HG03135 (cell line): ENCODE measurements around the gene PET100.
A peak's percentile ranks its signal among the peaks of the same experiment; 100 is the strongest.
"Not testable (repeated sequence)": the region's sequence is repeated elsewhere in the genome, so short reads cannot be mapped to it uniquely, and the experiment has no call there.

Source experiments
- ATAC-seq: cut with Tn5 transposase; IDR thresholded peaks from one replicate; pipeline ENCODE4 v1.9.1; 2021; ENCODE audit warnings: mild to moderate bottlenecking, moderate library complexity; ENCODE audit not compliant: unreplicated experiment

The PET100 gene

DNA sequence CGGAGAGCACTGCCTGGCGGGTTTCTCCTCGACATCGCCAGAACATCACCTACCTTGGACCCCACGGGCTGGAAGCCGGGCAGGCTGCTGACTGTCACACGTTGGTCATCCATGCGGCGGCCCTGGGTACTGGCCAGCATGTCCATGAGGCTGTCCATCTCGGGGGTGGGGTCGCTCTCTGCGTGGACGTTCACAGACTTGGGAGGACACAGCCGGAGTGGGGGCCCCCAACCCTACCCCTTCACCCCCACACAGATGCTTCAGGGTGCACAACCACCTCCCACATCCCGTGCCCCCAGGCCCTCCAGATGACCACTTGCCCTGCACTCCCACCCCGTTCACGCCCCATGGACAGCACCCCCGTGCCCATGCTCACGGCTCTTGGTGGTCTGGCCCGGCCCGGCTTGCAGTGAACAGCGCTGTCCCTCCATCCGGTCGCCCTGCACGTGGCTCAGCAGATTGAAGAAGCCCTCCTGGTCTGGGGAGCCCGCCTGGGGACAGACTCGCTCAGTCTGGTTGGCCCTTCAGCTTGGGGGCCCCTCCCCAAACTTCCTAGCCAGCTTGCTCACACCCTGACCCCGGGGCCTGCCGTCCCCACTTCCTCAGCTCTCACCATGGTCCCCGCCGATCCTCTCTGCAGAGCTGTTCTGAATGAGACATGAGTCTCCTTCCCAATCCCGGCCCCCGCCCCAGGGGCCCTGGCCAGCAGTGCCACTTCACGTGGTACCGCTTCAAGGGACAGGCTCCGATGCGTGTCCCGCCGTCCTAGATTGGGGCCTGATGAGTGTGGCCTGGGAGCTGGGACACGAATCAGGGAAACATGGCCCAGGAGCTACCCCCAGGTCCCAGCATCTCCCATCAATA, 3.0 kb downstream of the PET100 start:
- no peak for ATAC-seq

DNA sequence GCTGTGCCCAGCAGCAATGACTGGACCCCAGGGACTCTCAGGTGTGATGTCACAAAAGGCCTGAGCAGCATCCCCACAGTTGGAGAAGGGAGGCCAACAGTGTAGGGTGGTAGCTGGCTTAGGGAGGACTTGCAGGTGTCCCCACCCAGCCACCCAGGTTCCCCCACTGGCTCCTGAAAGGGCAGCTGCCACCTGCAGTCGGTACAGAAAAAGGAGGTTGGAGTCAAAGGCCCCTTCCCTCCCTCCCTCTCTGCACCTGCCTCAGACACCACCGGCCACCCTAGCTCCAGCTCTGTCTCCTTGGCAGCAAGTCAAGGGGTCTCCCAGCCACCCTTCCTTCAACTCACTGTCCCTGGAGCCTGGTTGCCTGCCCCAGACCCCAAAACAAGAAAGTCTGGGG, 4.1 kb downstream of the PET100 start, which contains the start of gene PCP2:
Gene PCP2, minus strand, starts transcription at position 22 of the 400 bp plus-strand sequence. CDS start 262 bp downstream, outside the sequence.
- no peak for ATAC-seq

DNA sequence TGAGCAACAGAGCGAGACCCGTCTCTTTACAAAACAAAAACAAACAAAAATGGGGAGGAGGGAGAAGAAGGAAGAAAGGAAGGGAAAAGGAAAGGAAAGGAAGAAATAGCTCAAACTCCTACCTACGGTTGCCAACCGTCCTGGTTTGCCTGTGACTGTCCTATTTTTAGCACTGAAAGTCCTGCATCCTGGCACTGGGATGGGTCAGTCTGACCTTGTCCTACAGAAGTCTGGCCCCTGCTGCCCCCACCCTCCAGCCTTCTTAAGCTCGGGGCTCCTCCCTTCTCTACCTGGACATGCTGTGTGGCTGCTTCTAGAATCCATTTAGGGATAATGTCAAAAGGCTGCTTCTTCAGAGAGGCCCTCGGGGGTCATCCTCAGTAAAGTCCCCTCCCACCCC, 6.1 kb downstream of the PET100 start:
- no peak for ATAC-seq

DNA sequence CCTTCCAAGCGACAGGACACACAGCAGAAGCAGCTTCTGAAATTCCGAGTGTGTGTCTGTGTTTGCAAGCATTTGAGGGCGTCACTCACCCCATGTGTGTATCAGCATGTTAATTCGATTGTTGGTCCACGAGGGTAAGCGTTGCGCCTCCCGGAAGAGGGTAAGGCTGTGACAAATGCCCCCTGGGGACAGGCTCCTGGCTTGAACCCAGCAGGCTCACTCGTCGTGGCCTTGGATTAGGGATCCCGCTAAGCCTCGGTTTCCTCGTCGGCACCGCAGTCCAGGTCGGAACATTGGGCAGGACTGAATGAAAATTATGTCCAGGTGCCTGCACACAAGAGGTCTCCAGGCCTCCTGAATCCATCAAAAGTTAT, 6.7 kb downstream of the PET100 start:
- no peak for ATAC-seq

DNA sequence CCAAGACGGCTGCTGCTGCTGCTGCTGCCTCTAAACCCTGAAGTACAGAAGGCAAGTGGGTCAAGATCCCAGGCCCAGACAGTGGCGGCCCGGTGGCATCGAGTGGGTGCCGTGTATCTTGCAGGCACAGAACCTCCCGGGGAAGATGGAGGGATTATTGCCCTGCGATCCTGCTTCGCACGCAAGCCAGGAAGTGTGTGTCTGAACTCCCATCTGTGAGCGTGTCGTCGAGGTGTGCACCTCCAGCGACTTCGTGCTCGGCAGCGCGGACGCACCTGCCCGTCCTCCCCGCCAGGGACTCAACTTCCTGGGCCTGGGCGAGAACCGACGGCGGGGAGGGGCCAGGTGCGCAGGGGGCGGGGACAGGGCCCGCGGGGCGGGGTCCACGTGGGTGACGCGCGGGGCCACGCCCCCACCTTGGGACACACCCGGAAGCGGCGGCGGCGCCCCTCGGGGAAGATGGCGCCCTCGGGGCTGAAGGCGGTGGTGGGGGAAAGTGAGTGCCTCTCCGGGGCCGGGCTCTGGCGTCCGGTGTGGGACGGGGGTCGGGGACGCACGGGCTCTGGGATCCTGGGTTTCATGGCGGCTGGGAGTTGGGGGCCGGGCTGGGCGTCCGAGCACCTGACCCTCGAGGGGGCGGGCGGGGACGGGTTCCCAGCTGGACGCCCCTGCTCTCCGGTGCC, 7.2 kb downstream of the PET100 start, which contains the start of gene STXBP2:
Gene STXBP2, plus strand, starts transcription at position 420 of the 683 bp plus-strand sequence. Its CDS starts 40 bp downstream, at position 460.
- ATAC-seq, result peak; percentile 61

DNA sequence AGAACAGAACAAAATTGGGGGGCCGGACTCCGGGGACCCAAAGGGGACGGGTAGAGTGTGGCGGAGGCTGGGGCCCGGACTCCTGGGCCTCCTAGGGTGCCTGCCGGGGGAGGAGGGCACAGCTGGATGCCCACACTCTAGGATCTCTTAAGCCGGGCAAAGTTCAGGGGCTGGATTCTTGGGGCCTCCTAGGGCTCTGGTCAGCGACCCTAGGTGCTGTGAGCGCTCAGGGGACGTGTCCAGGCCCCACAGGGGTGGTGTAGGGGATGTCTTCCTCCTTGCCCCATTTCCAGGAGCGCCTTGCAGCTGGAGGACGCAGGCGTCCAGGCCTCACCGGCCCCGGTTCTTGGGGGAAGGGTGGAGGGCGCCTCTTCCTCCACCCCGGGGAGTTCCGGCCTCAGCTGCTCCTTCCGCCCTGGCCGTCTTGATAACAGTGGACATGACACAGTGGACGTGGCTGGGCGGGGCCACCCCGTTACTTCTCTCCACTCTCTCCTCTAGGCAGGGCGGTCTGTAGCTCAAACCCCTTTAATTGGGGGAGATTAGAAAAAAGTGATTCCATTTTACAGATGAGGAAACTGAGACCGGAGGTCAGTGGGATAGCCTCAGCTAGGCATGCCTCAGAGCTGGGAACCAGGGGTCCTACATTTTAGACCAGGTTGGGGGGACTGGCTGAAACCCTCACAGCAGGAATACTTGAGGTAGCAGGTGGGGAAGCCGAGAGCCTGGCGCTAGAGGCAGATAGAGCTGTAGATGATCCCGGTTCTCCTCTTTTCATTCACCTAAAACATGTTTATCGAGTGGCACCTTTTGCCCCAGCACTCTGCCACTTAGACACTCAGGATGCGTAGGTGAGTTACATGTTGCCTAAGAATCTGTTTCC, 8.0 kb downstream of the PET100 start:
- ATAC-seq, result peak; percentile 10

DNA sequence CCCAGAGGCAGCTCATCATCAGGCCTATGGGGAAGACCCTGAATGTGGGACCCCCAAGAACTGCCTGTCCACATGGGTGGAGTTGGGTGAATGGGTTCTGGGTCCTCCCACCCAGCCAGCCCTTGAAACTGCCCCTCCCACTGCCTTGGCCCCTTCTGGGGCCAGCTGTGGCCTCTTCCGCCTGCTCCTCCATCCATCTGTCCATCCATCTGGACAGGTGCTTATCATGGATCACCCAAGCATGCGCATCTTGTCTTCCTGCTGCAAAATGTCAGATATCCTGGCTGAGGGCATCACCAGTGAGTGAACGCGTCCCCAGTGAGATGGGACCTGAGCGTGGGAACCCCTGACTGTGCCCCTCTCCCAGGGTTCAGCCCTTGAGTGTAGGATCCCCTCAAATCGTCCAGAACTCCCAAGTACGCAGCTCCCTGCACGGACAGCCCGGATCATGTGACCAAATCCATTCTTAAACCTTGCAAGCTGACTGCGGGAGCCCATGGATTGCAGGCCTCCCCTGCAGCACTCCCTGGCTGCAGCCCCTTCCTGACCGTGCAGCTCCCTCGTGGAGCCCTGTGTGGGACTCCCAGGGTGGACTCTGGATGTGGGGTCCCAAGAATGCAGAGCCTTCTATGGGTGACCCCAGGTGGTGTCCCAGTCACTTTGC, 9.3 kb downstream of the PET100 start:
- ATAC-seq, result no peak

DNA sequence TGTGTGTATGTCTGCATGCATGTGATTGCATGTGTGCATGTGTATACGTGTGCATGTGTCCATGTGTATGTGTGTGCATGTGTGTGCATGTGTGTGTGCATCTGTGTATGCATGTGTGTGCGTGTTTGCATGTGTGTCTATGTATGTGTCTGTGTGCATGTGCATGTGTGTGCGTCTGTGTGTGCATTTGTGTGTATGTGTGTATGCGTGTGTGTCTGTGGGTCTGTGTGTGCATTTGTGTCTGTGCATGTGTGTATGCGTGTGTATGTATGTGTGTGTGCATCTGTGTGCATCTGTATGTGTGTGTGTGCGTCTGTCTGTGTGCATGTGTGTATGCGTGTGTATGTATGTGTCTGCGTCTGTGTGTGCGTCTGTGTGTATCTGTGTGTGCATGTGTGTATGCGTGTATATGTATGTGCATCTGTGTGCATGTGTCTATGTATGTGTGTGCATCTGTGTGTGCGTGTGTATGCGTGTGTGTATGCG, 10.3 kb downstream of the PET100 start:
- no peak for ATAC-seq

DNA sequence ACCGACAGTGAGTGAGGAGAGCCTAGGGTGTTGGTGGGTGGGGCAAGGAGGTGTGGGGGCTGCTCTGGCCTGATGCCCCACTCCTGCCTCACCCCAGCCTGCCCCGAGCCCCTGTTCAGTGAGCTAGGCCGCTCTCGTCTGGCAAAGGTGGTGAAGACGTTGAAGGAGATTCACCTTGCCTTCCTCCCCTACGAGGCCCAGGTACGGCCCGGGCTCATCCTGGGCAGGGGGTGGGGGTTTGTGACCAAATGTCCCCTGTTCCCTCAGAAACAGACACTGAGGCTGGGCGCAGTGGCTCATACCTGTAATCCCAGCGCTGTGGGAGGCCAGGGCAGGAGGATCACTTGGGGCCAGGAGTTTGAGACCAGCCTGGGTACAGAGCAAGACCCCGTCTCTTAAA, 11.2 kb downstream of the PET100 start:
- no peak for ATAC-seq

DNA sequence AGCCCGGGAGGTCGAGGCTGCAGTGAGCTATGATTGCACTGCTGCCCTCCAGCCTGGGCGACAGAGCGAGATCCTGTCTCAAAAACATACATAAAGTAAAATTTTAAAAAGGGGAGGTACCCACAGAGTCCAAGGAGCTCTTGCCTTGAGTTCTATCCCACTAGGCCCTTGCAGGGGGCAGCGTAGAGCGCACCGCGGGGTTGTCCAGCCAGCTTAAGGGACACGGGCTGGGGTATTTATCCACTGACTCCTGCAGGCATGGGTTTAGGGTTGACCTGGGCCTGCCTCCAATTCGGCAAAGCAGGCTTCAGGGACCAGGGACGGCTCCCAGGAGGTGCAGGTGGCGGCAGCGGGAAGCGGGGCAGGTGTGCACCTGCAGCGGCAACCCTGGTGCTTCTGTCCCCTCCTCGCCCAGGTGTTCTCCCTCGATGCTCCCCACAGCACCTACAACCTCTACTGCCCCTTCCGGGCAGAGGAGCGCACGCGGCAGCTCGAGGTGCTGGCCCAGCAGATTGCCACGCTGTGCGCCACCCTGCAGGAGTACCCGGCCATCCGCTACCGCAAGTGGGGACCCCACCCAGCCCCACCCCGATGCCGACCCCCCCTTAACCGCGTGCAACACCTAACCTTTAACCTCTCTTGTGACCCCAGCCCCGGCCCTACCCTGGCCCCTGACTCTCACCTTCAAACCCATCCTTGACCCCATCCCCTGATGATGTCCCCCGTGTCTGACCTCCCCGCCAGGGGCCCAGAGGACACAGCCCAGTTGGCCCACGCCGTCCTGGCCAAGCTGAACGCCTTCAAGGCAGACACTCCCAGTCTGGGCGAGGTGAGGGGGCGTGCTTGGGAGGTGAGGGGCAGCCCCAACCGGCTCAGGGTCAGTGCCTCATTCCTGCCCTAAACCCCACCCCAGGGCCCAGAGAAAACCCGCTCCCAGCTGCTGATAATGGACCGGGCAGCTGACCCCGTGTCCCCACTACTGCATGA, 12.0 kb downstream of the PET100 start:
- no peak for ATAC-seq

DNA sequence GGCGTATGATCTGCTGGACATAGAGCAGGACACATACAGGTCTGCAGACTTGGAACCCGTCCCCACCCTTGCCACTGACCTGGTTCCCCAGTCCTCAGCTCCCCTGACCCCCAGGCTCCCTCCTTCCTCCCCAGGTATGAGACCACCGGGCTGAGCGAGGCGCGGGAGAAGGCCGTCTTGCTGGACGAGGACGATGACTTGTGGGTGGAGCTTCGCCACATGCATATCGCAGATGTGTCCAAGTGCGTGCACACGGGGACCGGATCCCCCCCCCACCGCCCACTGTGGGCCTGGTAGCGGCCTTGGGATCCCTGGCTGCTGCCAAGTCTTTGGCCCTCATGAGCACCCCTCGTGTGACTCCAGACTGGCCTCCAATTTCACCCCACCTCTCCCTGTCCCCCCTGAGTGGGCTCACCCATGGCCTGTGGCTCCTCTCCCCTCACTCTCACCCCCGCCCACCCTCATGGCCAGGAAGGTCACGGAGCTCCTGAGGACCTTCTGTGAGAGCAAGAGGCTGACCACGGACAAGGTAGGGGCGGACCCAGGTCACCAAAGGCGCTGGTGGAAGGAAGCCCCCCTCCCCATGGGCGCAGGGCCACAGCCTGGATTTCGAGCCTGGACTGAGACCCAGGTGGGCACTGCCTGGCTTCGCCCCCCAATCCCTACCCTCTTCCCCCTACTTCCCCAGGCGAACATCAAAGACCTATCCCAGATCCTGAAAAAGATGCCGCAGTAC, 12.9 kb downstream of the PET100 start:
- no peak for ATAC-seq

DNA sequence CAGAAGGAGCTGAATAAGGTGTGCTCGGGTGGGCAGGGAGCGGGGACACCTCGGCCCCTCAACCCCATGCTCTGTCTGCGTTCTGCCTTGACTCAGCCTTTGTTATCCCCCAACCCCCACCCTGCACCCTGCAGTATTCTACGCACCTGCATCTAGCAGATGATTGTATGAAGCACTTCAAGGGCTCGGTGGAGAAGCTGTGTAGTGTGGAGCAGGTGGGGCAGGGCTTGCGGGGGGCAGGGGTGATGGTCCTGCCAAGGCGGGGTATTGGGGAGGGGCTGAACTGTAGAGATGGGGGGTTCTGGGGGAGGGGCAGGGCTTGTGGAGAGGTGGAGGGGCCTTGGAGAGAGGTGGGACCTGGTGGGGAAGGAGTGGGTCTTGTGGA, 13.4 kb downstream of the PET100 start:
- ATAC-seq, result no peak

DNA sequence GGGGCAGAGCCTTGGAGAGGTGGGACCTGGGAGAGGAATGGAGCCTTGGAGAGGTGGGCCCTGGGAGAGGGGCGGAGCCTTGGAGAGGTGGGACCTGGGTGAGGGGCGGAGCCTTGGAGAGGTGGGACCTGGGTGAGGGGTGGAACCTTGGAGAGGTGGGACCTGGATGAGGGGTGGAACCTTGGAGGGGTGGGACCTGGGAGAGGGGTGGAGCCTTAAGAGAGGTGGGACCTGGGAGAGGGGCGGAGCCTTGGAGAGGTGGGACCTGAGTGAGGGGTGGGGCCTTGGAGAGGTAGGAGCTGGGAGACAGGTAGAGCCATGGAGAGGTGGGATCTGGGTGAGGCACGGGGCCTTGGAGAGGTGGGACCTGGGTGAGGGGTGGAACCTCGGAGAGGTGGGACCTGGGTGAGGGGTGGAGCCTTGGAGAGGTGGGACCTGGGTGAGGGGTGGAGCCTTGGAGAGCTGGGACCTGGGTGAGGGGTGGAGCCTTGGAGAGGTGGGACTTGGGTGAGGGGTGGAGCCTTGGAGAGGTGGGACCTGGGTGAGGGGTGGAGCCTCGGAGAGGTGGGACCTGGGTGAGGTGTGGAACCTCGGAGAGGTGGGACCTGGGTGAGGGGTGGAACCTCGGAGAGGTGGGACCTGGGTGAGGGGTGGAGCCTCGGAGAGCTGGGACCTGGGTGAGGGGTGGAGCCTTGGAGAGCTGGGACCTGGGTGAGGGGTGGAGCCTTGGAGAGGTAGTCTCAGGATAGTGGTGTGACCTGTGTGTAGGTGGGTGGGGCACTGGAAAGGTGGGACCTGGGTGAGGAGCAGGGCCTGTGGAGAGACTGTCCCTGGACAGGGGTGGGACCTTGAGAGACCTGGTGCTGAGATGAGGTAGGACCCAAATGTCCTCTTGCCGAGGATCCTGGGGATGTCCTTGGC, 14.3 kb downstream of the PET100 start:
- not testable (repeated sequence) for ATAC-seq

DNA sequence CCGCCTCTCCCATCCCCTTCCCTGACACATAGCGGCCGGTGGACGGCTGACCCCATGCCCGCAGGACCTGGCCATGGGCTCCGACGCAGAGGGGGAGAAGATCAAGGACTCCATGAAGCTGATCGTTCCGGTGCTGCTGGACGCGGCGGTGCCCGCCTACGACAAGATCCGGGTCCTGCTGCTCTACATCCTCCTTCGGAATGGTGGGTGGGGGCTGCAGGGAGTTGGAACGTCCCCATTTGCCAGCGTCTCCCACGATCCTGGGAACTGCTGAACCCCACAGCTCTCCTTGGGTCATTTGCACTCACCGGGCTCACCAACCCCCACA, 14.9 kb downstream of the PET100 start:
- ATAC-seq, result no peak

DNA sequence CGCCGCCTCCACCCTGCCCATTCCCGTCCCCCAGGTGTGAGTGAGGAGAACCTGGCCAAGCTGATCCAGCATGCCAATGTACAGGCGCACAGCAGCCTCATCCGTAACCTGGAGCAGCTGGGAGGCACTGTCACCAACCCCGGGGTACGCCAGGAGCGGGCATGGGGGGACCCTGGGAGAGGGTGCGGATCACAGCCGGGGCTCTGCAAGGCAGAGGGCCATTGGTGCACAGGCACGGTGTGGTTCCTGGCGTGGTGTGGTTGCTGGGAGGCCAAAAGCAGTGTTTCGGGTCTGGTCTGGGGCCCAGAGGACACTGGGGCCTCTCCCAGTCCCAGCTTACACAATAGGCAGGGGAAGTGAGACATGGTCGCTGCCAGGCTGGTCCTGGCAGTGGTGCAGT, 15.6 kb downstream of the PET100 start:
- ATAC-seq, result no peak

DNA sequence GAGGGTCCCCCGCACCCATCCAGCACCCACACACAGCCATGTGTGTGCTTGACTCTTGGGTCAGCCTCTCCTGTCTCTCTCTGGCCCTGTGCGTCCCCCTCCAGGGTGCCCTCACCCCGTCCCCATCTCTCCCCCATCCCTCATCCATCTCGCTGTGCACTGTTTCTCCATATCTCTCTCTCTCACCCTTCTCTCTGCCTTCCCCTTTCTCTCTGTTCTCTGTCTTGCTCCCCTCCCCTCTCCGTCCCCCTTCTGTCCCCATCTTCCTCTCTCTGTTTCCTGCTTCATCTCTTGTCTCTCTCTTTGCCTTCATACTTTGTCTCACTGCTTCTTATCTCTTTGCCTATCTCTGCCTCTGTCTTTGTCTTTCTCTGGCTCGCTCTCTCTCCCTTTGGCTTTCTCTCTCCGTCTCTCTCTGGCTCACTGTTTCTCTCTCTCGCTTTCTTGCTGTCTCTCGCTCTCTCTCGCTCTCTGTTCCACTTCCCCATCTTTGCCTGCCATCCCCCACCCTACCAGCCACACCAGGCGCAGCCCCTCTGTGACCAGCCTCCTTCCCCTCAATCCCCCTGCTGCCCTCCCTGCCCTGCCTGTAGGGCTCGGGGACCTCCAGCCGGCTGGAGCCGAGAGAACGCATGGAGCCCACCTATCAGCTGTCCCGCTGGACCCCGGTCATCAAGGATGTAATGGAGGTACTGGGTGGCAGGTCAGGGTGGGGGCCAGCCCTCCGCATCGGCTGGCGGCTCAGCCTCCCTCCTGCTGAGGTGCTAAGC, 16.2 kb downstream of the PET100 start:
- ATAC-seq, result no peak

DNA sequence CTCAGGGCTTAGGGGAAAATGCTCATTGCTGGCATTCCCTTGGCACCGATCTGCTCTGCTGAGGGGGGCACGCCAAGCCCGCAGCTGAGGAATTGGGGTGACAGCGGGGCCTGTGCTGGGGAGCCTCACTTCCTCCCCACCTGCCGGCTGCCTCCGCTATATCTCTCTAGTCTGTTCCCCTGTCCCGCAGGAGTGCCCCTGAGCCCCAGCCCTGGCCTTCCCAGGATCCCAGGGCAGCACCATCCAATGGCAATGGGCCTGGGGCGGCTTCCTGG, 16.8 kb downstream of the PET100 start:
- ATAC-seq, result no peak
